Bladder microvascular endothelial cell (primary cell): ENCODE results near the gene PALS1. TPM values are rescaled to one million over a fixed set of nuclear protein-coding genes. Genes with fewer than 3 reads are reported as not detected.

Experiments used
- total RNA-seq: library from RNA; depleted of rRNA; stranded (reverse); fragments of >200 nt; gene quantifications from 2 replicates; pipeline ENCODE4 v1.2.3, GENCODE V29; 2014

Gene PALS1
- total RNA-seq, result 17.2 and 36.9 TPM in 2 replicates

DNA sequence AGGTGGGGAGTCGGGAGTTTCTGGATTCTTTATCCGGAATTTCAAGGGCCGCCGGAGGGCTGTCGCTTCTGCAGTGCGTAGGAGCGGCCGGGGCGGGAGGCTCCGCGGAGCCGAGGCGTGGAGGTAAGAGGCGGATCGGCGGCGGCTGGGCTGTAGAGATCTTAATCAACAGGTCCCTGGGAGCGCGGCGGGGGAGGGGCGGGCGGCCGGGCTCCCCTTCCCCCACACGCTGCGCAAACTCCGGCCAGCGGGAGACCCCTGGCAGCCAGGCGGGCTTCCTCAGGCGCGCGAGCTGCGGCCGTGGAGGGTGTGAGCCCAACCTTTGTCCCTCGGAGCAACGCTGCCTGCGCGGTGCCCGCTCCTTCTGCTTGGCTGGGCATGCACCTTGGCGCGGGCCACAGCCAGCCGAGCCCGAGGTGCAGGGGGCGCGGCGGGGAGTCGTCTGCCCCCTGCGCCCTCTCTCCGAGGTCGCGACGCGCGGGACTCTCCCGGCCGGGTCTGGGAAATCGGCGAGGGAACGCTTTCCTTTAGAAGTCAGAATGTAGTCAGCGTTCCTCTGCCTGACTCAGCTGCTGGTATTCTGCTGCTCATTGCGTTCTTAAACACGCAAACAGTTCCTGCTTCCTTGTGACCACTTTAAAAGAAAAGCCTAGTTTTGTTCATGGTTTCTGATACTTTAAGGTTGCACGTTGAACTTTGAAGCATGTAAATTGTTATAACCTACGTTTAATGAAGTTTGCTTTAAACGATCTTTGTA lies at the start of gene PALS1:
Gene PALS1 (plus strand): TSS at position 25 of the 757 bp plus-strand sequence. CDS start 37,736 bp downstream, outside the sequence.

Other genes with a start within 250 kb of the PALS1 start
- gene GARIN2, start 52.0 kb upstream of the PALS1 start, total RNA-seq, result not detected in 2 replicates
- gene ATP6V1D, start 118.4 kb downstream of the PALS1 start, total RNA-seq, result 44.7 and 73.5 TPM in 2 replicates
- 175 and 302 TPM in 2 replicates for gene EIF2S1, start 118.9 kb downstream of the PALS1 start, total RNA-seq
- gene PLEK2, start 170.7 kb downstream of the PALS1 start, total RNA-seq, result 1.1 and 4.7 TPM in 2 replicates
- 0.94 and 0.97 TPM in 2 replicates for gene TMEM229B, start 247.3 kb downstream of the PALS1 start, total RNA-seq